ENCODE data around the gene CCR9. TPM values are rescaled to one million over a fixed set of nuclear protein-coding genes. Genes with fewer than 3 reads are reported as not detected.
A peak's percentile ranks its signal among the peaks of the same experiment; 100 is the strongest.

The CCR9 gene
- total RNA-seq, 2 experiments from 2014 or later: 0.32 TPM; not detected in 1

GRCh38 chr3:45841757-45842491 is 44.4 kb upstream of the CCR9 start, which contains the start of gene LZTFL1:
TSS of gene LZTFL1 (minus strand) at chr3:45842119. CDS start at chr3:45841991, 128 bp downstream.
- intact Hi-C loops (cut with micrococcal nuclease; ENCODE audit: unreplicated experiment): loop anchor here (5.0 kb wide), 1 partner anchor 65 kb away; no protein-coding TSS in a partner anchor
- no peak for TF ChIP-seq CTCF (conservative IDR thresholded peaks at IDR 0.05; ENCODE audit: low read length)
- no peak for TF ChIP-seq EZH2phosphoT487 (IDR thresholded peaks at IDR 0.05; ENCODE audit: borderline replicate concordance, low read depth, low read length)
- BruUV-seq (replicated peaks): no TSS peak
- no peaks in the 10 kb centered on the region for H3K9me3 ChIP-seq (ENCODE audit: low read length)
- no peaks in the 10 kb centered on the region for H3K9me2 ChIP-seq (ENCODE audit: insufficient read depth, low read length)
- no peaks in the 10 kb centered on the region for H3K79me2 ChIP-seq (ENCODE audit: insufficient read depth, low read depth, low read length)
- peak within 1 kb of the TSS; percentile 70 for H3K4me2 ChIP-seq (ENCODE audit: low read length)
- H3K27ac ChIP-seq (ENCODE audit: low read depth, low read length, poor library complexity, severe bottlenecking): no peak within 1 kb of the TSS
- peak within 1 kb of the TSS; percentile 72 for H3K4me3 ChIP-seq (ENCODE audit: low read depth, low read length, poor library complexity, severe bottlenecking)
- DNase-seq (ENCODE audit: low spot score): peak; percentile 86
- peaks cover 6% of the 10 kb centered on the region for H3K4me1 ChIP-seq (ENCODE audit: insufficient read depth, low read length, poor library complexity, severe bottlenecking)
- H3K36me3 ChIP-seq (ENCODE audit: insufficient read depth, low read length): no peaks in the 10 kb centered on the region
- POLR2A ChIA-PET: interaction anchor here (0.7 to 1.3 kb wide), 4 partner anchors 9 to 346 kb away, joined by 3 to 4 read pairs (median 3); no protein-coding TSS in a partner anchor
- CTCF ChIA-PET (ENCODE audit: unreplicated experiment): no interaction called here
- peak within 1 kb of the TSS; percentile 59 for H2AFZ ChIP-seq (ENCODE audit: low read length)
- no peaks in the 10 kb centered on the region for H4K20me1 ChIP-seq (ENCODE audit: insufficient read depth, low read length)

GRCh38 chr3:45842851-45843625 is 43.3 kb upstream of the CCR9 start:
- Histone ChIP-seq H3K79me2 (ENCODE audit: insufficient read depth, low read depth, low read length) (no peaks in the 10 kb centered on the region), H3K4me2 (ENCODE audit: low read length) (no peak overlapping the region), H2AFZ (ENCODE audit: low read length) (no peak overlapping the region), H3K9me3 (ENCODE audit: low read length) (no peaks in the 10 kb centered on the region), H3K9me2 (ENCODE audit: insufficient read depth, low read length) (no peaks in the 10 kb centered on the region), H3K27ac (ENCODE audit: low read depth, low read length, poor library complexity, severe bottlenecking) (no peak overlapping the region), H4K20me1 (ENCODE audit: insufficient read depth, low read length) (no peaks in the 10 kb centered on the region), H3K4me1 (ENCODE audit: insufficient read depth, low read length, poor library complexity, severe bottlenecking) (peaks cover 6% of the 10 kb centered on the region), H3K36me3 (ENCODE audit: insufficient read depth, low read length) (no peaks in the 10 kb centered on the region), H3K4me3 (ENCODE audit: low read depth, low read length, poor library complexity, severe bottlenecking) (no peak overlapping the region)
- POLR2A ChIA-PET: interaction anchor here (0.7 to 1.3 kb wide), 2 partner anchors 152 to 347 kb away, joined by 3 to 4 read pairs; no protein-coding TSS in a partner anchor
- no peak for DNase-seq (ENCODE audit: low spot score)
- CTCF ChIA-PET (ENCODE audit: unreplicated experiment): no interaction called here
- no TSS peak for BruUV-seq (replicated peaks)
- intact Hi-C loops (cut with micrococcal nuclease; ENCODE audit: unreplicated experiment): loop anchor here (5.0 kb wide), 1 partner anchor 64 kb away; no protein-coding TSS in a partner anchor
- TF ChIP-seq EZH2phosphoT487 (IDR thresholded peaks at IDR 0.05; ENCODE audit: borderline replicate concordance, low read depth, low read length) (no peak), CTCF (conservative IDR thresholded peaks at IDR 0.05; ENCODE audit: low read length) (no peak)

Data from OCI-LY7 (cell line).